ENCODE results near the gene HK1.

- TF ChIP-seq, protein P1, sequence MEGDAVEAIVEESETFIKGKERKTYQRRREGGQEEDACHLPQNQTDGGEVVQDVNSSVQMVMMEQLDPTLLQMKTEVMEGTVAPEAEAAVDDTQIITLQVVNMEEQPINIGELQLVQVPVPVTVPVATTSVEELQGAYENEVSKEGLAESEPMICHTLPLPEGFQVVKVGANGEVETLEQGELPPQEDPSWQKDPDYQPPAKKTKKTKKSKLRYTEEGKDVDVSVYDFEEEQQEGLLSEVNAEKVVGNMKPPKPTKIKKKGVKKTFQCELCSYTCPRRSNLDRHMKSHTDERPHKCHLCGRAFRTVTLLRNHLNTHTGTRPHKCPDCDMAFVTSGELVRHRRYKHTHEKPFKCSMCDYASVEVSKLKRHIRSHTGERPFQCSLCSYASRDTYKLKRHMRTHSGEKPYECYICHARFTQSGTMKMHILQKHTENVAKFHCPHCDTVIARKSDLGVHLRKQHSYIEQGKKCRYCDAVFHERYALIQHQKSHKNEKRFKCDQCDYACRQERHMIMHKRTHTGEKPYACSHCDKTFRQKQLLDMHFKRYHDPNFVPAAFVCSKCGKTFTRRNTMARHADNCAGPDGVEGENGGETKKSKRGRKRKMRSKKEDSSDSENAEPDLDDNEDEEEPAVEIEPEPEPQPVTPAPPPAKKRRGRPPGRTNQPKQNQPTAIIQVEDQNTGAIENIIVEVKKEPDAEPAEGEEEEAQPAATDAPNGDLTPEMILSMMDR (IDR thresholded peaks at IDR 0.05; ENCODE audit: low read depth, low read length), result no peak
- TF ChIP-seq EZH2phosphoT487 (IDR thresholded peaks at IDR 0.05; ENCODE audit: low read depth), result no peak
Measured at GRCh38 chr10:69438536-69439349, 160.4 kb downstream of the HK1 start.
